Trophoblast cell (in vitro differentiated cells and primary cell): ENCODE measurements around the gene LRRC7.

Source experiments
- DNase-seq, 2 donors: peaks; one replicate each; pipeline ENCODE4 v3.0.0-alpha.2; 2016
- H2AFZ ChIP-seq: 2 replicates; pipeline ENCODE4 v1.6.1; 2013; ENCODE audit warnings: low read length, moderate library complexity, mild to moderate bottlenecking; ENCODE audit not compliant: insufficient read depth, poor library complexity
- H2AK5ac ChIP-seq: 2 replicates; pipeline ENCODE4 v1.6.1; 2013; ENCODE audit warnings: mild to moderate bottlenecking, low read length
- H2BK120ac ChIP-seq: 2 replicates; pipeline ENCODE4 v1.6.1; 2013; ENCODE audit warnings: low read length, mild to moderate bottlenecking, moderate library complexity; ENCODE audit not compliant: insufficient read depth, poor library complexity
- H2BK12ac ChIP-seq: 2 replicates; pipeline ENCODE4 v1.6.1; 2013; ENCODE audit warnings: mild to moderate bottlenecking, low read length, moderate library complexity
- H2BK5ac ChIP-seq: 2 replicates; pipeline ENCODE4 v1.6.1; 2013; ENCODE audit warnings: low read length, low read depth, moderate library complexity, mild to moderate bottlenecking; ENCODE audit not compliant: poor library complexity
- H3K14ac ChIP-seq: 2 replicates; pipeline ENCODE4 v1.6.1; 2013; ENCODE audit warnings: mild to moderate bottlenecking, low read length
- H3K18ac ChIP-seq: 2 replicates; pipeline ENCODE4 v1.6.1; 2013; ENCODE audit warnings: mild to moderate bottlenecking, low read length
- H3K23ac ChIP-seq: 2 replicates; pipeline ENCODE4 v1.6.1; 2013; ENCODE audit warnings: low read length
- H3K27ac ChIP-seq: 2 replicates; pipeline ENCODE4 v1.5.1; 2013; ENCODE audit warnings: low read depth, mild to moderate bottlenecking, inconsistent platforms, low read length, moderate library complexity
- H3K27me3 ChIP-seq: 2 replicates; pipeline ENCODE4 v1.6.1; 2013; ENCODE audit warnings: inconsistent platforms, mild to moderate bottlenecking, low read length, moderate library complexity; ENCODE audit not compliant: insufficient read depth
- H3K36me3 ChIP-seq, 2 experiments: 1 replicate in 1 of 2; 2 replicates in 1 of 2; pipeline ENCODE4 v1.6.1; 2013; ENCODE audit warnings: low read length in 2 of 2, mild to moderate bottlenecking in 2 of 2, moderate library complexity in 1 of 2; ENCODE audit not compliant: insufficient read depth in 2 of 2, control insufficient read depth in 1 of 2
- H3K4ac ChIP-seq: 2 replicates; pipeline ENCODE4 v1.6.1; 2013; ENCODE audit warnings: low read depth, mild to moderate bottlenecking, low read length, moderate library complexity
- H3K4me1 ChIP-seq, 2 experiments: 1 replicate in 1 of 2; 2 replicates in 1 of 2; pipeline ENCODE4 v1.6.1; 2013; ENCODE audit warnings: low read length in 2 of 2, mild to moderate bottlenecking in 2 of 2, moderate library complexity in 1 of 2; ENCODE audit not compliant: insufficient read depth in 2 of 2, control insufficient read depth in 1 of 2
- H3K4me2 ChIP-seq: 2 replicates; pipeline ENCODE4 v1.6.1; 2013; ENCODE audit warnings: inconsistent platforms, mild to moderate bottlenecking, low read length, moderate library complexity
- H3K4me3 ChIP-seq: 2 replicates; pipeline ENCODE4 v1.5.1; 2013; ENCODE audit warnings: mild to moderate bottlenecking, low read depth, low read length, inconsistent platforms
- H3K79me1 ChIP-seq: one replicate; pipeline ENCODE4 v1.6.1; 2013; ENCODE audit warnings: low read length
- H3K79me2 ChIP-seq: 2 replicates; pipeline ENCODE4 v1.6.1; 2013; ENCODE audit warnings: low read length, mild to moderate bottlenecking; ENCODE audit not compliant: control insufficient read depth, insufficient read depth, poor library complexity
- H3K9ac ChIP-seq: 2 replicates; pipeline ENCODE4 v1.6.1; 2013; ENCODE audit warnings: mild to moderate bottlenecking, low read length
- H3K9me3 ChIP-seq: 2 replicates; pipeline ENCODE4 v1.6.1; 2013; ENCODE audit warnings: low read depth, mild to moderate bottlenecking, control low read depth, inconsistent platforms, low read length; ENCODE audit not compliant: insufficient read depth
- H4K12ac ChIP-seq: 2 replicates; pipeline ENCODE4 v1.6.1; 2013; ENCODE audit warnings: low read depth, mild to moderate bottlenecking, low read length, moderate library complexity
- H4K8ac ChIP-seq: 2 replicates; pipeline ENCODE4 v1.6.1; 2013; ENCODE audit warnings: low read depth, mild to moderate bottlenecking, low read length, moderate library complexity
- H4K91ac ChIP-seq: one replicate; pipeline ENCODE4 v1.6.1; 2013; ENCODE audit warnings: low read depth, mild to moderate bottlenecking, low read length, moderate library complexity
- WGBS: extraction: QIAGEN DNeasy Blood & Tissue Kit; methylation state at CpG from one replicate; pipeline ENCODE4 v1.1.7; 2013; ENCODE audit warnings: missing lambda C conversion rate; ENCODE audit not compliant: insufficient read length, insufficient coverage; ENCODE audit errors: extremely low coverage; 5-methylcytosine and 5-hydroxymethylcytosine counted together

LRRC7 gene

GRCh38 chr1:69585666-69586065 is 17.9 kb downstream of the LRRC7 start:
- Histone ChIP-seq H3K4ac (no peak overlapping the region), H2BK5ac (no peak overlapping the region), H3K9ac (no peak overlapping the region), H4K8ac (no peak overlapping the region), H2AFZ (no peak overlapping the region), H3K18ac (no peak overlapping the region), H2AK5ac (no peak overlapping the region), H2BK120ac (no peak overlapping the region), H3K36me3 (no peaks in the 10 kb centered on the region), H2BK12ac (no peak overlapping the region), H3K4me2 (no peak overlapping the region), H3K79me2 (no peaks in the 10 kb centered on the region), H3K79me1 (no peaks in the 10 kb centered on the region), H3K23ac (no peak overlapping the region), H3K4me3 (no peak overlapping the region), H3K14ac (no peak overlapping the region), H4K91ac (no peak overlapping the region), H3K27me3 (no peaks in the 10 kb centered on the region), H3K9me3 (no peaks in the 10 kb centered on the region), H3K4me1 (no peaks in the 10 kb centered on the region), H3K27ac (no peak overlapping the region), H4K12ac (no peak overlapping the region)
- no peak for DNase-seq
- WGBS: no CpG with 5 or more reads among the region's 2 CpGs

- Histone ChIP-seq H3K4me1 (no peaks in the 10 kb centered on the region), H3K27me3 (no peaks in the 10 kb centered on the region), H3K36me3 (no peaks in the 10 kb centered on the region), H2BK5ac (no peak overlapping the region), H2BK120ac (no peak overlapping the region), H4K12ac (no peak overlapping the region), H4K91ac (no peak overlapping the region), H3K79me1 (no peaks in the 10 kb centered on the region), H2AK5ac (no peak overlapping the region), H2AFZ (no peak overlapping the region), H3K23ac (no peak overlapping the region), H3K79me2 (no peaks in the 10 kb centered on the region), H4K8ac (no peak overlapping the region), H3K9ac (no peak overlapping the region), H3K14ac (no peak overlapping the region), H3K4ac (no peak overlapping the region), H3K9me3 (no peaks in the 10 kb centered on the region), H3K4me3 (no peak overlapping the region), H2BK12ac (no peak overlapping the region), H3K18ac (no peak overlapping the region), H3K27ac (no peak overlapping the region), H3K4me2 (no peak overlapping the region)
- no peak for DNase-seq
- WGBS: no CpG with 5 or more reads among the region's 5 CpGs
Observed at GRCh38 chr1:69587391-69587790, 19.7 kb downstream of the LRRC7 start.

DNA sequence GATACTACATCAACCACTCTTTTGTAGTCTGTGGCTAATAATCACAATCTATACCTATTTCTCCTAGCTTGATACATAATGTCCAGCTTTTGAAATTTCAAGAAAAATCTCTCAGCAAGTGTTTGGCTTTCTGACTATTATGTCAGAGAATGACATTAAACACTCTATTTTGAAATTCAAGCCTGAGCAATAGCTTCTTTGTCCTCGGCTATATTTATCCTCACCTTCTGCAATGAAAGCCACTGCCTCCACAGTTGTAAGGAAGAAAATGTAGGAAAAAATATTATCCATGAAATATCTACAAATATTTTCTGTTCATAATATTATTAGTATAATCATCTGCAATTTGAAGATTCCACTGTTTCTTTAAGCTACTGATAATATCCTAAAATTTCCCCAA is 22.1 kb downstream of the LRRC7 start:
- no peaks in the 10 kb centered on the region for H3K79me1 ChIP-seq
- H2BK12ac ChIP-seq: no peak overlapping the region
- H3K4me1 ChIP-seq: no peaks in the 10 kb centered on the region
- H3K36me3 ChIP-seq: no peaks in the 10 kb centered on the region
- H3K27ac ChIP-seq: no peak overlapping the region
- H3K9ac ChIP-seq: no peak overlapping the region
- no CpG with 5 or more reads among the region's 1 CpG for WGBS
- H3K9me3 ChIP-seq: no peaks in the 10 kb centered on the region
- no peak overlapping the region for H3K4me3 ChIP-seq
- no peaks in the 10 kb centered on the region for H3K27me3 ChIP-seq
- H4K91ac ChIP-seq: no peak overlapping the region
- H2AFZ ChIP-seq: no peak overlapping the region
- no peak overlapping the region for H2BK5ac ChIP-seq
- no peak overlapping the region for H3K18ac ChIP-seq
- H3K23ac ChIP-seq: no peak overlapping the region
- no peak overlapping the region for H4K12ac ChIP-seq
- no peak for DNase-seq
- H3K14ac ChIP-seq: no peak overlapping the region
- H3K4ac ChIP-seq: no peak overlapping the region
- H4K8ac ChIP-seq: no peak overlapping the region
- H2AK5ac ChIP-seq: no peak overlapping the region
- no peak overlapping the region for H2BK120ac ChIP-seq
- no peak overlapping the region for H3K4me2 ChIP-seq
- no peaks in the 10 kb centered on the region for H3K79me2 ChIP-seq

- Histone ChIP-seq H4K8ac (no peak overlapping the region), H3K23ac (no peak overlapping the region), H3K18ac (no peak overlapping the region), H3K9ac (no peak overlapping the region), H3K4me3 (no peak overlapping the region), H2AFZ (no peak overlapping the region), H3K14ac (no peak overlapping the region), H3K4me2 (no peak overlapping the region), H3K27me3 (no peaks in the 10 kb centered on the region), H2BK12ac (no peak overlapping the region), H2AK5ac (no peak overlapping the region), H3K4me1 (no peaks in the 10 kb centered on the region), H3K9me3 (no peaks in the 10 kb centered on the region), H3K79me2 (no peaks in the 10 kb centered on the region), H2BK5ac (no peak overlapping the region), H2BK120ac (no peak overlapping the region), H3K36me3 (no peaks in the 10 kb centered on the region), H4K12ac (no peak overlapping the region), H3K79me1 (no peaks in the 10 kb centered on the region), H3K27ac (no peak overlapping the region), H3K4ac (no peak overlapping the region), H4K91ac (no peak overlapping the region)
- no CpG with 5 or more reads among the region's 6 CpGs for WGBS
- DNase-seq: no peak
Observed at GRCh38 chr1:69592341-69592740, 24.6 kb downstream of the LRRC7 start.
